COLO829 (cell line): ENCODE results near the gene NDUFB11.
A peak's percentile ranks its signal among the peaks of the same experiment; 100 is the strongest.

Experiments used
- DNase-seq: peaks from one replicate; pipeline ENCODE4 v3.0.0; 2012; ENCODE audit warnings: low spot score

The NDUFB11 gene

GRCh38 chrX:47144626-47145394 lies at the start of gene NDUFB11, which contains the start of gene RBM10:
NDUFB11 (minus strand) TSS chrX:47144702; CDS start chrX:47144679, 23 bp downstream.
RBM10 (plus strand) TSS chrX:47145221; CDS start chrX:47147482, 2,261 bp downstream.
- DNase-seq, result peak; percentile 94

DNA sequence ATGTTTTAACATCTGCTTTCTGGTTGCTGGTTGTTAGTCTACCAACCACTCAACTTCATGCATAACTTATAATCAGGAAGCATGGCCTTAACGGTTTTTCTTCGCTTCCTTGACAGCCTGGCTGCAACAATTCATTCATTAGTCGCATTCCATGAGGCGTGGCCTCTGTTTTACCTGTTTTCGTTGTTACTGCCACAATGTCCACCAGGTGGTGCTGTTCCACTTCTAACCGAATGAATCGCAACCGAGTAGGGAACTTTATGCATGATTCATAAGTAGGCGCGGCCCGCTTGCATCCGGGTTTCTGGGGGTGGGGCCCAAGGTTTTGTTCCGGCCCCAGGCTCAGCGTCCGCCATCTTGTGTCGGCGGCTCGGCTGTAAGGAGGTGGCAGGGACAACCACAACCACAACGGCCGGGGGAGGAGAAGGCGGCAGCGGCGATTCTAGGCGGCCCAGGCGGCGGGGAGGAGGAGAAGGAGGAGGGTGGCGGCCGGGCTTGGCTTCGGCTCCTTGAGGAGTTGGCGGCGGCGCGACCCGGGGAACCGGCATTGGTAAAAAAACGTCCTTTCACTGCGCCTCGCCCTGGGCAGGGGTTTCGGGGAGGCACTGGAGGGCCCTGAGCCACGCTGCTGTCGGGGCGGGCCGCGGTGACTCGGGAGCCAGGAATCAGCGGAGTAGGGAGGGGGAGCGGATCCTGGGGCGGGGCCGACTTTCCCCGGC lies 49.1 kb upstream of the NDUFB11 start, which contains the start of gene UBA1:
UBA1 (plus strand) TSS at position 355 of the 719 bp plus-strand sequence. CDS start 4,974 bp downstream, outside the sequence.
- DNase-seq, result peak; percentile 91

DNA sequence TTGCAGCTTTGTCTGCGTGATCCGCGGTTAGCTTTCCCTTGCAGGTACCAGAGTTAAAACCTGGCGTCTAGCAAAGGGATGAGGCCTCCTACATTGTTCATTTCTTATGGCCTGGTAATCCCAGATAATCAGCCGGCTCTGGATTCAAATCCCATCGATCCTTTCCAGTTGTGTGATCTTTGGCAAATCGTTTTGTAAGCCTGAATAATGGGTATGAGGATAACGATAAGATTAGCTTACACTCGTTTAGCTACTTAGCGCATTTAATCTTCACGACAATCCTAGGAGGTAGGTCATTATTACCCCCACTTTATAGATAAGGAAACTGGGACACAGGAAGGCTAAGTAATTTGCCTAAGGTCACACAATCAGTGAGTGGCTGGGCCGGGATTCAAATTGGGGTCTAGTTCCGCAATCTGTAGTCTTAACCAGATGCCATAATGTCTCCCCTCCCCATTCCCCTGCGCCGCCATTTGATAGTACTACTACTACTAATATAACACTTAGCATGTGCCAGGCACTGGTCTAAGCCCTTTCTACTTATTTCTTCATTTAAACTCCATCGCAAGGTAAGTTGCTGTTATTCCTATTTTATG lies 47.4 kb upstream of the NDUFB11 start:
- no peak for DNase-seq

DNA sequence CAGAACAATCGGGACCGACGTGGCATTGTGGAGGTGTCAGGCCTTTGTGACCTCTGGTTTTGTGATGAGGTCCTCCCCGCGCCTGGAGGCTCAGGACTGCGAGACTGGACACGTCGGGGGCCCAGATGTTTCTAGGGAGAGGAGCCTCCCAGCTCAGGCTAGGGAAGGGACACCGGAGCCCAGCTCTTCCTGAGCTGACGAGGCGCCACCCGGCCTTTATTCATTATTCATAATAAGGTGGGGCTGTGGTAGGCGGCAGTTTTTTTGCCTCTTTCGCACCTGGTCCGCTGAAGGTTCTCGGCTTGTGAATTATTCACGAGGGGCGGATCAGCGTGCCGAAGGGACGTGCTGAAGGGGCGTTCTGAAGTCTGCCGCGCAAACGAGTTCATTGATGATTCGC lies 46.8 kb upstream of the NDUFB11 start:
- no peak for DNase-seq

- DNase-seq, result peak; percentile 80
Measured at GRCh38 chrX:47190445-47191269, 46.2 kb upstream of the NDUFB11 start.

DNA sequence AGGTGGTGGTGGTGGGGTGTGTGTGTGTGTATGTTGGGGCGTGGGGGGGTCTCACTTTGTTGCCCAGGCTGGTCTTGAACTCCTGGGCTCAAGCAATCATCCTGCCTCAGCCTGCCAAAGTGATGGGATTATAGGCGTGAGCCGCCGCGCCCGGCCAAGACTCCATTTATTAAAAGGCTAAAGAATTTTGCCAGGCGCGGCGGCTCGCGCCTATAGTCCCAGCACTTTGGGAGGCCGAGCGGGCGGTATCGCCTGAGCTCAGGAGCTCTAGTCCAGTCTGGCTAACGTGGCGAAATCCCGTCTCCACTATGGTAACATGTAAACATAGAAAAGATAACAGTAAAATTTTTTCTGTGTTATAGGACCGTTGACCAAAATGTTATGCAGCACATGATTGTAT lies 45.4 kb upstream of the NDUFB11 start:
- no peak for DNase-seq

GRCh38 chrX:47187106-47187677 lies 42.7 kb upstream of the NDUFB11 start:
- DNase-seq, result no peak

GRCh38 chrX:47186096-47186740 lies 41.7 kb upstream of the NDUFB11 start:
- DNase-seq, result no peak

DNA sequence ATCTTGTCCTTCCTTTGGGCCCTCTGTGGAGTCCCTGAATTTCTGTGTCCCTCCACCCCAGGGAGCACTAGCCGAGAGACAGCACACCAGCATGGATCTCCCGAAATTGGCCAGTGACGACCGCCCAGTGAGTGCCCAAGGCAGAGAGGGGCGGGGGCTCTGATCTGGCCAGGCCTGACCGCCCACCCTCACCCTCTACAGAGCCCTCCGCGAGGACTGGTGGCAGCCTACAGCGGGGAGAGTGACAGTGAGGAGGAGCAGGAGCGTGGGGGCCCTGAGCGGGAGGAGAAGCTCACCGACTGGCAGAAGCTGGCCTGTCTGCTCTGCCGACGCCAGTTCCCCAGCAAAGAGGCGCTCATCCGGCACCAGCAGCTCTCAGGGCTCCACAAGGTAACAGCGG lies 40.7 kb upstream of the NDUFB11 start:
- DNase-seq, result no peak

DNA sequence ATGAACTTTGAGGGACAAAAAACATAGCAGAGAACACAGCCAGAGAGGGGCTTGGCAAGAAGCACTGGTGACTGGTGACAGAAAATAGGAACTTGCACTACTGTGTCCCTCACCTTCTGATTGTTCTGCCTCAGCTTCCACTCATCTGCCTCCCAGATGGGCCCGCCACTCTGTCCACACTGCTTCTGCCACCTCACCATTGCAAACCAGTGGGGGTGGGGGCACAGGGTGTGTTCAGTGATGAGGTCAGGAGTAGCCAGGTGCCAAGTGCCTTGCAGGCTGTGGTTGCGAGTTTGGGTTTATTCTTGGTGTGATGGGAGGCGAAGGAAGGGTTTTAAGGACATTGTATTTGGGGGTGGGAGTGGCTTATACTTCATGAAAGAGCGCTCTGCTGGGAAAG lies 40.0 kb upstream of the NDUFB11 start:
- no peak for DNase-seq

GRCh38 chrX:47182106-47182700 lies 37.7 kb upstream of the NDUFB11 start:
- DNase-seq, result no peak

DNA sequence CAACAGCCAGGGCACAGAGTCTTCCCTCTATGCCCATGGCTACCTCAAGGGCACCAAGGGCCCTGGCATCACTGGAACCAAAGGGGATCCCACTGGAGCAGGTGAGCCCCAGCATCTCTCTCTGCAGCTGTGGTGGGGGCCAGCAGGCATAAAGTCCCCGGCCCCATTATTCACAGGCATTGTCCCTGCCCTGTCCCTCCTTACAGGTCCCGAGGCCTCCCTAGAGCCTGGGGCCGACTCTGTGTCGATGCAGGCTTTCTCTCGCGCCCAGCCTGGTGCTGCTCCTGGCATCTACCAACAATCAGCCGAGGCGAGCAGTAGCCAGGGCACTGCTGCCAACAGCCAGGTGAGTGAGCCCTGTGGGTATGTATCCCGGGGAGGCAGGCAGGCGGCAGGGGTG lies 36.8 kb upstream of the NDUFB11 start:
- no peak for DNase-seq

- DNase-seq, result no peak
Measured at GRCh38 chrX:47180346-47180745, 35.8 kb upstream of the NDUFB11 start.

DNA sequence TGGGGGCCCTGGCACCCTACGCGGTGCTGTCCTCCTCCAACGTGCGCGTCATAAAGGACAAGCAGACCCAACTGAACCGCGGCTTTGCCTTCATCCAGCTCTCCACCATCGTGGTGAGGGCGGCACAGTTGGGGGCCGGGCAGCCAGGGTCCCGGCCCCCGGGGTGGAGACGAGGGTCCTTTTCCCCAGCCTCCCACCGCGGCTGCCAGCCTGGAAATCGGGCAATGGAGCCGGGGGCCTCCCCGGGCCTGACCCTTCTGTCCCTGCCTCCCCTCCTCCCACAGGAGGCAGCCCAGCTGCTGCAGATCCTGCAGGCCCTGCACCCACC lies 35.4 kb upstream of the NDUFB11 start:
- DNase-seq, result no peak

DNA sequence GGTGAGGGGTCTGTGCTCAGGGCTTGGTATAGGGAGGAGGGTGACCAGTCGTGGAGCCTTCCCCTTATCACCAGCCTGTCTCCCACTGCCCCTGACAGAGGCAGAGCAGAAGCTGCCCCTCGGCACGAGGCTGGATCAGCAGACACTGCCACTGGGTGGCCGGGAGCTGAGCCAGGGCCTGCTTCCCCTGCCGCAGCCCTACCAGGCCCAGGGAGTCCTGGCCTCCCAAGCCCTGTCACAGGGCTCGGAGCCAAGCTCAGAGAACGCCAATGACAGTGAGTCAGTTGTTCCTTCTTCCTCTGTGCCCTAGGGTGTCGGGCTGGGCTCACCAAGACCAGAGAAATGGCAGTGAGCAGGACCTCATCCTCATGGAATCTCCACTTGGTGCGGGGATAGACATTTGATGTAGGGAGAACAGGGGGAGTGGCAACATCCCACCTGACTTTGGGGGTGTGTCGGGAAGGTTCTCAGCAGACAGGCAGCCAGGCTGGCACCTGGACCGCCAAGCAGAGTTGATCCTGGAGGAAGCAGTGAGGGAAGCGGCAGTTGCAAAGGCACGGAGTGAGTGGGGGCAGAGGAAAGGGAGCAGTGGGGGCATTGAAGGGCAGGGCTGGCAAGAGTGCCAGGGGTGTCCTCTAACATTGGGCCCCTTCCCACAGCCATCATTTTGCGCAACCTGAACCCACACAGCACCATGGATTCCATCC lies 34.9 kb upstream of the NDUFB11 start:
- DNase-seq, result no peak

- DNase-seq, result no peak
Measured at GRCh38 chrX:47178337-47178736, 33.8 kb upstream of the NDUFB11 start.

- no peak for DNase-seq
Measured at GRCh38 chrX:47177079-47177478, 32.6 kb upstream of the NDUFB11 start.

DNA sequence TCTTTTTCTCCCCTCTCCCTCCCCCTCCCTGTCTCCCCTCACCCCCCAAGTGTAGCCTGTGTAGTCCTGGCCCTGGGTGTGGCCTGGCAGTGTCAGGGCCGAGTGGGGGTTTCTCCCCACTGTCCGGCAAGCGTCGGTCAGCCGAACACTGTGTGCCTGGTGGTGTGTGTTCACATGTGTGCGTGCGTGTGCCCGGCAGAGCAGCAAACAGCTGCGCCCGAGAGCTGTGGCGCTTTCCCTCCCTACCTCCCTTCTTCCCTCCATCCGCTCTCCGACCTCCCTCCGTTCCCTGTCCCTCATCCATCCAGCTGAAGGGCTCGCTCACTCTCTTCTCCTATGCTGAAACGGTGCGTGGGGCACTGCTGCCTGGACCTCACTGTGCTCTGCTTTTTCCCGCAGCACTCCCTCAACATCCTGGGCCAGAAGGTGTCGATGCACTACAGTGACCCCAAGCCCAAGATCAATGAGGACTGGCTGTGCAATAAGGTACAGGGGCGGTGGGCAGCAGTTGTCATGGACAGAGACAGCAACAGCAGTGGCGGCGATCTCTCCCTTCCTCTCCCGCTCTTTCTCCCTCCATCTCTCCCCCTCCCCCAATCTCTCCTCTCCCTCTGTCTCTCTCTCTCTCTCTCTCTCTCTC lies 31.7 kb upstream of the NDUFB11 start:
- no peak for DNase-seq

DNA sequence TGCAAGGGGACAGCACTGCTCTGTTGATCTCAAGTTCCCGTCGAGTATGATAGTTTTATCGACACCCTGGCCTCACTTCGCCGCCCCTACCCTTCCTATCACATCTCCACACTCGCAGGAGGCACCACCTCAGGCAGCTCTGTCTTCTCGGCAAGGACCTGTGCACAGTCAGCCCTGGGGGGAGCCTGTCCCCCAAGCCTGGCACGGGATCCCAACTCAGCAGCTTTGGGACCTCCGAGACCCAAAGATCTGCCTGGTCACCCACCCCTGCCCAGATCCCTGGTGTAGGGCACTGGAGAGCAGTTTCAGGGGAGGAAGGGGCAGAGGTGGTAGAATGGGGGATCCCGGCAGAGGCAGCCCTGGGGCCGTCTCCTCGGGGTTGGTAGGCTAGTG lies 31.1 kb upstream of the NDUFB11 start:
- no peak for DNase-seq
